HG02870 (cell line): ENCODE measurements around the gene EXO1.

Experiments
- ATAC-seq: cut with Tn5 transposase; IDR thresholded peaks from one replicate; pipeline ENCODE4 v1.9.1; 2021; ENCODE audit warnings: mild to moderate bottlenecking, moderate library complexity; ENCODE audit not compliant: unreplicated experiment

EXO1 gene

DNA sequence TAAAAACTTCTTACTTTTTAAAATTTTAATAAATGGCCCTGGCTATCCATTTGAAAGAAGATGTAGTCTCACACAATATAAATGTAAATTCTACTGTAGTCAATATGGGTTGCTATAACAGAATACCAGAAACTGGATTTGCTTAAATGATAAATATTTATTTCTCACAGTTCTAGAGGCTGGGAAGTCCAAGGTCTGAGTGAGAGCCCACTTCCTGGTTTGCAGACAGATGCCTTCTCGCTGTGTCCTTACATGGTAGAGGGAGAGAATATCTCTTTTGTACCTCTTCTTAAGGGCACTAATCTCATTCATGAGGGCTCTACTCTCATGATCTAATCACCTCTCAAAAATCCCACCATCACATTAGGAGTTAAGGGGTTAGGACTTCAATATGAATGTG, 35.2 kb downstream of the EXO1 start:
- no peak for ATAC-seq

DNA sequence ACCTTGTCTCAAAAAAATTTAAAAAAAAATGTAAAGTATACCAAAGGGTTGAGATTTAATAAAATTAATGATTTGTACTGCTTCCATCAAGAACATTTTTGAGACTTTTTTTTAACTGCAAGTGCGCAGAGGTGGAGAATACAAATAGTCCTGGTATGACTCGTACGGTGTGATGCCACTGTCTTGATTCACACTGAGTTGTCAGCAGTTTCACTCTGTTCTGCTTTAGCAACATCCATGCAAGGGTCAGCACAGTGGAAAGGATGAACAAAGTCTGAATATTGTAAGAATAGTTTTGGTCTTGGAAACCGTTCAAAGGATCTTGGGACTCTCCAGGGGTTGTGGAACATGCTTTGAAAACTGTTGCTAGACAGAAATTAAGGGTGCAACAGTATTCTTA, 40.2 kb downstream of the EXO1 start:
- ATAC-seq, result no peak

DNA sequence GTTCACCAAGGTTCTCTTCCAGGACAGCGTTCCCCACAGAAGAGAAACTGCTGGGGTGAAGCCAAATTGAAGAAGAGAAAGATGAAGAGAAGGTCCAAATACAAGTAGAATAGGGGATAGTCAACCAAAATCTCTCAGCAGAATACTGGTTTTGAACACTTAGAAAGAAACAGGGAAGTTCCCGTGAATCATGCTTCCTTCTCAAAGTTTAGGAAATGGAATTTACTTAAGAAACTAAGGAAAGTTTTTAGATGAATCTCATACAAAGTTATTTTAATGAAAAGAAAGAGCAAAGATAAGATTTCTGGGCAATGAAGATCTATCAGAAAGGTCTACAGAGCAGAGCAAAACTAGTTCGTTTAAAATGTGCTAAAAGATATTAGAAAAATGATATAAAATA, 43.3 kb downstream of the EXO1 start:
- no peak for ATAC-seq

- no peak for ATAC-seq
These were observed 46.0 kb downstream of the EXO1 start for GRCh38 chr1:241894016-241894415.

DNA sequence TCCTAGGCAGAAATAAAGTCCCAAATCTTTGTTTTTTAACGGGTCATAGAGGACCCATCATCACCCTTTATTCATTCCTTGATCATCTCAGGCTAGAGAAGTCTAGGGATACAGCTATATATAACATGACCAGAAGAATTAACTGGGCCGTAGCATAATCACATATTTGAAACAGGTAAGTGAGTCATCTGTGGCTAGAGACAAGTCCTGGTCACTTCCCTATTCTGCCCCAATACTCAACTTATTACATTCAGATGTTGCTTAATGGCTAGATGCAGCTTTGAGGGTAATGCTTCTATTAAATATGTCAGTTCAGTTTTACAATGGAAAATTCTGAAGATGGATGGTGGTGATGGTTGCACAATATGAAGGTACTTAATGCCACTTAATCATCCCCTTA, 47.0 kb downstream of the EXO1 start:
- peak; percentile 75 for ATAC-seq

DNA sequence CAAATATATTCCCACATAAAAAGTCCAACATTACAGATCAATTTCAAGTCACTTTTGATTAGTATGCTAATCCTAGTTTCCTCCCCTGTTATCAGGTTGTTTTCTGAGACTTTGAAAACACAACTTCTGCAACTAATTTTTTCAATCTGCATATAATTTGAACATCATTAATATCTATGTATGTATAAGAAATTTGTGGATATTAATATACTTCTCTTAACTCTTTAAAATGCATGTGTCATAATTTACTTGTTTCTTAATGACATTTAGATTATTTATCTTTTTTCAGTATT, 48.6 kb downstream of the EXO1 start:
- ATAC-seq, result no peak

DNA sequence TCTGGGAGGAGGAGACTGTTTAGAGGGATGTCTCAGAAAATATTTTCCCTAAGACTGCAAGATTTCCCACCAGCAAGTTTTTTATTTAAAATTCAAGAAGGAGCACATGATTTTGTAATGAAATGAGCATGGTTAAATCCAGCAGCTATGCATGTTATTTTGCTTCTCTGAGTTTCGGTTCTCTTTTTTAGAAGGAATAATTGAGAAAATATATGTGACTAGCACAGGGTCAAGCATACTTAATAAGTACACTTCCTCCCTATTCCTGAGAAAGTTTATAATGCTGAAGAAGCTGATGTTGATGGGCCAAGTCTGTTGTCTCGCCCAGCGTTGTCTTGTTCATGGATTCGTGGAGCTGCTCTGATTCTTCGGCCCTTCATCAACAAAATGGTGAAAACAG, 51.2 kb downstream of the EXO1 start:
- ATAC-seq, result peak; percentile 43

GRCh38 chr1:241900381-241900780, 52.4 kb downstream of the EXO1 start:
- no peak for ATAC-seq

DNA sequence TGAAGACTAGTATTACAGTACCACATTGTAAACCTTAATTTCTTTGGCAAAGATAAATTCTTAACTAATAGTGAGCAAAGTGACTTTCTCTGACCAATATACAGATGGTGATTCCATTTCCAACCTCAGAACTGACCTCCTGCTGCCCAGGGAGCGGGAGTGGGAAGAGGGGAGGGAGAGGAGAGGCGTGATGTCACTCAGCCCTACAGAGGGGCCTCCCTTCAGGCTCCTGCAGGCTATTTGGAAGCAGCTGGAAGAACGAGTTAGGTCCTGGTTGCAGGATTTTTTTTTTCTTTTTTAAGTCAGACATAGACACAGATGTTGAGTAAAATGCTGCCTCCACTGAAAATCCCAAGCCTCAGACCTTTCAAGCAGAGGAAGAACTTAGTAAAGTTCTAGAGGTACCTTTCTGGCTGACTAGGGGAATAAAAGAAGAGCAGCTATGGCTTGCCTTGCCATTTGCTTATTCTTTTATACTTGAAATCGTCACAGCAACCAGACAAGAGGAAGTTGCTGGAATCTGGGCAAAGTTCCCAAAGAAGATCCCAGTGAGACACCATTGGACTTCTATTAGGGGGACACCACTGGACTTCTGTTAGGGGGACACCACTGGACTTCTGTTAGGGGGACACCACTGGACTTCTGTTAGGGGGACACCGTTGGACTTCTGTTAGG, 54.5 kb downstream of the EXO1 start:
- no peak for ATAC-seq

DNA sequence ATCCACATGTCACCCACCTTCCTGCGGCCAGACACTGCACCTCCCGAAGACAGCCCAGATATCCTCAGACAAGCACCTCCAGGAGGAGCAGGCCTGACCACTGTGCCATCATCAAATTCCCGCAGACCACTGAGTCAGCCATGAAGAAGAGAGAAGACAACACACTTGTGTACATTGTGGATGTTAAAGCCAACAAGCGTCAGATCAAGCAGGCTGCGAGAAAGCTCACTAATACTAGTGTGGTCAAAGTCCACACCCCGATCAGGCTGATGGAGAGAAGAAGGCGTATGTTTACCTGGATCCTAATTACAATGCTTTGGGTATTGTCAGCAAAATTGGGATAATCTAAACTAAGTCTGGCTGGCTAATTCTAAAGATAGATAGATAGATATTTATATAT, 68.2 kb downstream of the EXO1 start:
- no peak for ATAC-seq

DNA sequence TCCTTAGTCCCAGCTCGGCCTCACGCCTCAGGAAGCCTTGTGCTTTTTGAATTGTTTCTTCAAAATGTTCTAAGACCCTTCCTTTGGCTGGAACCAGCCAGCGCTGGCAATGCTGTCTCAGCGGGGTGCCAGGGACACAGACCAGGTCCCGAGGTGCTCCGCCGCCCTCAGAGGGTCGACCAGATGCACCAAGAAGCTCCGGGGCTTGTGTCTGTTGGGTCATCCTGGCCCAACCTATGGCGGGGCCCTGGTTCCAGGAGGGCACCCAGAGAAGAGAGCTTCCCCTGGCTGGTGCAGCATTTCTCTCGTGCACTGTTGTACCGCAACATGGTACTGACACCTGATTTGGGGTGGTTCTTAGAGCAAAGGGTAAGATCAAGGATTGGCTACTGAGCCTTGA, 69.5 kb downstream of the EXO1 start:
- ATAC-seq, result no peak

- no peak for ATAC-seq
These were observed 70.9 kb downstream of the EXO1 start for GRCh38 chr1:241918879-241919278.

GRCh38 chr1:241924080-241924808, 76.2 kb downstream of the EXO1 start:
- ATAC-seq, result no peak

GRCh38 chr1:241926141-241926540, 78.1 kb downstream of the EXO1 start:
- no peak for ATAC-seq

DNA sequence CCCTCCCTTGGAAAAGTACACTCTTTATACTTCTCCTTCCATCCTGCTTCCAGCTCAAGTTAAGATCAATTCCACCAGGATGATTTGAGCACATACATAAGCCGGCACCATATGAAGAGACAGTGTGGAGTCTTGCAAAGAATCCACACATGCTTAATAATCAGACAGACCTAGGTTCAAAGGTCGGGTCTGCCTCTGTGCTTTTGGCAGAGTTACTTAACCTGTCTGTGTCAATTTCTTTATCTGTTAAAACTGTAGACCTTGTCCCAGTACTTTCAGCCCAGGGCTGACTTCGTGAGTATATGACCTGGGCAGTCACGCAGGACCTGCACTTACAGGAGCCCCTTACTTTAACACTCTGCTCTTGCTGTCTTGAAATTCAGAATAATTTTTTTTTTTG, 79.3 kb downstream of the EXO1 start:
- ATAC-seq, result no peak

GRCh38 chr1:241932845-241933244, 84.8 kb downstream of the EXO1 start:
- no peak for ATAC-seq

DNA sequence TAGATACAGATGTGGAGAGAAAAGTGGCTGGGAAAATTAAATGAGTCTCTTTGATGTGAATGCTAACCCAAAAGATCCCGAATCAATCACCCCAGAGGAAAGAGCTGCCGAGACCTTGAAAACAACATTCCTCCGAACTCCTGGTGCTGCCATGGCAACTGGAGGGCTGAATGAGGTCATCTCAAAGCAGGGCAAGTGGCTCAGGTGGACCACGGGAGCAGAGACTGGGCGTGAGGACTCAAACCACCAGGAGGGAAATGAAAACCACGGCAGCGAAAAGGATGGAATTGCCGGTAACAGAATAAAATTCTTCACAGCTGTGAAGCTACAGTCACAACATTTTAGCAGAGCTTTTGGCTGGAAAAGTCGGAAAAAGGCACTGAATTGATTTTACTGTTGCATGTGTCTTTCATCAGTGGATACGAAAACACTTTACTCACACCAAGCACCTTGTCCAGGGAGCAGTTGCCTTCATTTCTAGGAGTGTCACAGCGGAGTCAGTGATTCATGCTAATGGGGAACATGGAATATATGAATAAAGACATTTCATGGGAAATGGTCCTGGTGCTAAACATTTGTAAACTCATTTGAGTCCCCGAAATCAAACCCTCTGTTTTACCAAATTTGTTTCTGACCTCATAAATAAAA, 86.3 kb downstream of the EXO1 start:
- no peak for ATAC-seq

GRCh38 chr1:241934866-241935265, 86.9 kb downstream of the EXO1 start:
- no peak for ATAC-seq
